Stimulated activated naive CD8-positive, alpha-beta T cell treated with anti-CD3 and anti-CD28 coated beads, Interleukin-15, Interleukin-2, amounts not matched to agents 100 ng/mL and 50 ng/mL, for 24 hours (primary cell): ENCODE results near the gene SGK1.
A peak's percentile ranks its signal among the peaks of the same experiment; 100 is the strongest.
"Not testable (repeated sequence)": the region's sequence is repeated elsewhere in the genome, so short reads cannot be mapped to it uniquely, and the experiment has no call there.

ENCODE experiments used
- H3K27ac Mint-ChIP-seq: one replicate; pipeline ENCODE4 v1.8.0; 2021; ENCODE audit warnings: mild to moderate bottlenecking, mixed read lengths
- H3K27me3 Mint-ChIP-seq: one replicate; pipeline ENCODE4 v1.8.0; 2021; ENCODE audit warnings: mixed read lengths
- H3K36me3 Mint-ChIP-seq: one replicate; pipeline ENCODE4 v1.8.0; 2021; ENCODE audit warnings: low read depth, mixed read lengths
- H3K4me1 Mint-ChIP-seq: one replicate; pipeline ENCODE4 v1.8.0; 2021; ENCODE audit warnings: low read depth, mixed read lengths
- H3K4me3 Mint-ChIP-seq: one replicate; pipeline ENCODE4 v1.8.0; 2021; ENCODE audit warnings: mild to moderate bottlenecking, mixed read lengths
- H3K9me3 Mint-ChIP-seq: one replicate; pipeline ENCODE4 v1.8.0; 2021; ENCODE audit warnings: mixed read lengths

The SGK1 gene

GRCh38 chr6:134299236-134299635, 18.7 kb downstream of the SGK1 start:
- Mint-ChIP-seq H3K27me3 (no peaks in the 10 kb centered on the region), H3K4me3 (no peak overlapping the region), H3K4me1 (peaks cover 8% of the 10 kb centered on the region), H3K36me3 (no peaks in the 10 kb centered on the region), H3K27ac (no peak overlapping the region), H3K9me3 (no peaks in the 10 kb centered on the region)

- Mint-ChIP-seq H3K9me3 (no peaks in the 10 kb centered on the region), H3K27me3 (no peaks in the 10 kb centered on the region), H3K27ac (no peak overlapping the region), H3K4me3 (no peak overlapping the region), H3K36me3 (no peaks in the 10 kb centered on the region), H3K4me1 (peaks cover 8% of the 10 kb centered on the region)
Observed at GRCh38 chr6:134296762-134297161, 21.1 kb downstream of the SGK1 start.

GRCh38 chr6:134295953-134296553, 21.9 kb downstream of the SGK1 start:
- H3K36me3 Mint-ChIP-seq, result no peaks in the 10 kb centered on the region
- H3K27me3 Mint-ChIP-seq, result no peaks in the 10 kb centered on the region
- no peaks in the 10 kb centered on the region for H3K9me3 Mint-ChIP-seq
- no peak overlapping the region for H3K27ac Mint-ChIP-seq
- peaks cover 8% of the 10 kb centered on the region for H3K4me1 Mint-ChIP-seq
- H3K4me3 Mint-ChIP-seq, result no peak overlapping the region

- no peak overlapping the region for H3K4me3 Mint-ChIP-seq
- peaks cover 18% of the 10 kb centered on the region for H3K4me1 Mint-ChIP-seq
- H3K27me3 Mint-ChIP-seq, result no peaks in the 10 kb centered on the region
- H3K9me3 Mint-ChIP-seq, result no peaks in the 10 kb centered on the region
- H3K27ac Mint-ChIP-seq, result no peak overlapping the region
- H3K36me3 Mint-ChIP-seq, result no peaks in the 10 kb centered on the region
Observed at GRCh38 chr6:134293659-134294161, 24.2 kb downstream of the SGK1 start.

- no peaks in the 10 kb centered on the region for H3K9me3 Mint-ChIP-seq
- H3K27me3 Mint-ChIP-seq, result no peaks in the 10 kb centered on the region
- no peaks in the 10 kb centered on the region for H3K36me3 Mint-ChIP-seq
- H3K27ac Mint-ChIP-seq, result no peak overlapping the region
- H3K4me3 Mint-ChIP-seq, result no peak overlapping the region
- H3K4me1 Mint-ChIP-seq, result peaks cover 28% of the 10 kb centered on the region
Observed at GRCh38 chr6:134291156-134291555, 26.8 kb downstream of the SGK1 start.

GRCh38 chr6:134289204-134289575, 28.7 kb downstream of the SGK1 start:
- peaks cover 29% of the 10 kb centered on the region for H3K4me1 Mint-ChIP-seq
- H3K9me3 Mint-ChIP-seq, result no peaks in the 10 kb centered on the region
- H3K36me3 Mint-ChIP-seq, result no peaks in the 10 kb centered on the region
- peak overlapping the region; percentile 75 for H3K4me3 Mint-ChIP-seq
- H3K27me3 Mint-ChIP-seq, result no peaks in the 10 kb centered on the region
- peak overlapping the region; percentile 99 for H3K27ac Mint-ChIP-seq

GRCh38 chr6:134288538-134289203, 29.2 kb downstream of the SGK1 start:
- peak overlapping the region; percentile 75 for H3K4me3 Mint-ChIP-seq

GRCh38 chr6:134287859-134288537, 29.9 kb downstream of the SGK1 start:
- Mint-ChIP-seq H3K4me1 (peaks cover 29% of the 10 kb centered on the region), H3K4me3 (peak overlapping the region; percentile 75)

More at GRCh38 chr6:134288538-134289203, 29.2 kb downstream of the SGK1 start:
- Mint-ChIP-seq H3K27me3 (no peaks in the 10 kb centered on the region), H3K36me3 (no peaks in the 10 kb centered on the region), H3K4me1 (peaks cover 29% of the 10 kb centered on the region), H3K9me3 (no peaks in the 10 kb centered on the region), H3K27ac (peak overlapping the region; percentile 99)

GRCh38 chr6:134282816-134283215, 35.1 kb downstream of the SGK1 start:
- H3K9me3 Mint-ChIP-seq, result no peaks in the 10 kb centered on the region
- H3K36me3 Mint-ChIP-seq, result no peaks in the 10 kb centered on the region
- no peaks in the 10 kb centered on the region for H3K27me3 Mint-ChIP-seq
- peaks cover 13% of the 10 kb centered on the region for H3K4me1 Mint-ChIP-seq
- H3K27ac Mint-ChIP-seq, result no peak overlapping the region
- H3K4me3 Mint-ChIP-seq, result no peak overlapping the region

More at GRCh38 chr6:134287859-134288537, 29.9 kb downstream of the SGK1 start:
- no peaks in the 10 kb centered on the region for H3K36me3 Mint-ChIP-seq
- no peaks in the 10 kb centered on the region for H3K27me3 Mint-ChIP-seq
- H3K9me3 Mint-ChIP-seq, result no peaks in the 10 kb centered on the region
- H3K27ac Mint-ChIP-seq, result peak overlapping the region; percentile 99

- Mint-ChIP-seq H3K27ac (no peak overlapping the region), H3K36me3 (no peaks in the 10 kb centered on the region), H3K9me3 (no peaks in the 10 kb centered on the region), H3K4me3 (no peak overlapping the region), H3K27me3 (no peaks in the 10 kb centered on the region), H3K4me1 (peaks cover 23% of the 10 kb centered on the region)
Observed at GRCh38 chr6:134281388-134281787, 36.5 kb downstream of the SGK1 start.

- H3K9me3 Mint-ChIP-seq, result no peaks in the 10 kb centered on the region
- H3K4me1 Mint-ChIP-seq, result peaks cover 20% of the 10 kb centered on the region
- no peak overlapping the region for H3K27ac Mint-ChIP-seq
- no peak overlapping the region for H3K4me3 Mint-ChIP-seq
- H3K36me3 Mint-ChIP-seq, result no peaks in the 10 kb centered on the region
- H3K27me3 Mint-ChIP-seq, result no peaks in the 10 kb centered on the region
Observed at GRCh38 chr6:134278000-134278399, 39.9 kb downstream of the SGK1 start.

GRCh38 chr6:134276891-134277377, 41.0 kb downstream of the SGK1 start:
- Mint-ChIP-seq H3K27ac (peak overlapping the region; percentile 28), H3K4me1 (peaks cover 25% of the 10 kb centered on the region)
- not testable (repeated sequence) for H3K27me3 Mint-ChIP-seq, H3K36me3 Mint-ChIP-seq, H3K9me3 Mint-ChIP-seq, H3K4me3 Mint-ChIP-seq

GRCh38 chr6:134272374-134272773, 45.5 kb downstream of the SGK1 start:
- Mint-ChIP-seq H3K36me3 (no peaks in the 10 kb centered on the region), H3K4me3 (no peak overlapping the region), H3K27me3 (no peaks in the 10 kb centered on the region), H3K4me1 (peaks cover 23% of the 10 kb centered on the region), H3K9me3 (no peaks in the 10 kb centered on the region), H3K27ac (peak overlapping the region; percentile 49)

- H3K36me3 Mint-ChIP-seq, result no peaks in the 10 kb centered on the region
- no peaks in the 10 kb centered on the region for H3K9me3 Mint-ChIP-seq
- no peaks in the 10 kb centered on the region for H3K27me3 Mint-ChIP-seq
- H3K27ac Mint-ChIP-seq, result no peak overlapping the region
- H3K4me3 Mint-ChIP-seq, result no peak overlapping the region
- H3K4me1 Mint-ChIP-seq, result peaks cover 10% of the 10 kb centered on the region
Observed at GRCh38 chr6:134267917-134268361, 50.0 kb downstream of the SGK1 start.

GRCh38 chr6:134266776-134267175, 51.1 kb downstream of the SGK1 start:
- Mint-ChIP-seq H3K27me3 (no peaks in the 10 kb centered on the region), H3K9me3 (no peaks in the 10 kb centered on the region), H3K4me3 (no peak overlapping the region), H3K27ac (no peak overlapping the region), H3K4me1 (peaks cover 4% of the 10 kb centered on the region), H3K36me3 (no peaks in the 10 kb centered on the region)
